Suprapubic skin (tissue), 4 donors: ENCODE measurements around the gene C16orf90. TPM values are rescaled to one million over a fixed set of nuclear protein-coding genes. Genes with fewer than 3 reads are reported as not detected.

Experiments used
- DNase-seq, 2 donors: peaks; one replicate each; pipeline ENCODE4 v3.0.0-alpha.2; 2019; ENCODE audit warnings: low spot score in 2 of 2
- H3K27ac ChIP-seq: fragments of 200-600 bp; sonication (generic); one replicate; pipeline ENCODE4 v1.5.1; 2019
- H3K27me3 ChIP-seq: fragments of 200-600 bp; sonication (generic); one replicate; pipeline ENCODE4 v1.5.1; 2019
- H3K36me3 ChIP-seq: fragments of 200-600 bp; sonication (generic); one replicate; pipeline ENCODE4 v1.5.1; 2019
- H3K4me1 ChIP-seq: fragments of 200-600 bp; sonication (generic); one replicate; pipeline ENCODE4 v1.5.1; 2019
- H3K4me3 ChIP-seq: fragments of 200-600 bp; sonication (generic); one replicate; pipeline ENCODE4 v1.5.1; 2019; ENCODE audit warnings: mild to moderate bottlenecking
- H3K9me3 ChIP-seq: fragments of 200-600 bp; sonication (generic); one replicate; pipeline ENCODE4 v1.5.1; 2019
- EP300 ChIP-seq: sonication (generic); formaldehyde crosslinking; IDR thresholded peaks from one replicate; pipeline ENCODE4 v1.6.1; 2017; ENCODE audit warnings: antibody characterized with exemption
- POLR2A ChIP-seq, 2 donors: fragments of 450-650 bp; IDR thresholded peaks; one replicate each; pipeline ENCODE4 v1.6.1; 2017; ENCODE audit warnings: antibody characterized with exemption in 2 of 2, mild to moderate bottlenecking in 2 of 2, moderate library complexity in 2 of 2
- POLR2AphosphoS5 ChIP-seq, 3 donors: sonication (generic); formaldehyde crosslinking; IDR thresholded peaks; one replicate each; pipeline ENCODE4 v1.6.1; 2017; ENCODE audit warnings: antibody characterized with exemption in 3 of 3
- WGBS: methylation state at CpG from one replicate; pipeline ENCODE4 v1.1.5; 2018; 5-methylcytosine and 5-hydroxymethylcytosine counted together
- total RNA-seq, 4 donors: library from RNA; depleted of rRNA; stranded (reverse); fragments of >200 nt; gene quantifications; one replicate each; pipeline ENCODE4 v1.1.0, GENCODE V29; 2016
- TF ChIP-seq, protein P1 (sequence below), 2 donors: fragments of 200-600 bp in 1 of 2; fragments of 450-650 bp in 1 of 2; sonication (generic) in 1 of 2; IDR thresholded peaks; one replicate each; pipeline ENCODE4 v1.5.1; 2016 to 2019; ENCODE audit warnings: antibody characterized with exemption in 2 of 2, mild to moderate bottlenecking in 1 of 2, moderate library complexity in 1 of 2

C16orf90 gene
- total RNA-seq, 4 donors from 2014 or later = not detected

DNA sequence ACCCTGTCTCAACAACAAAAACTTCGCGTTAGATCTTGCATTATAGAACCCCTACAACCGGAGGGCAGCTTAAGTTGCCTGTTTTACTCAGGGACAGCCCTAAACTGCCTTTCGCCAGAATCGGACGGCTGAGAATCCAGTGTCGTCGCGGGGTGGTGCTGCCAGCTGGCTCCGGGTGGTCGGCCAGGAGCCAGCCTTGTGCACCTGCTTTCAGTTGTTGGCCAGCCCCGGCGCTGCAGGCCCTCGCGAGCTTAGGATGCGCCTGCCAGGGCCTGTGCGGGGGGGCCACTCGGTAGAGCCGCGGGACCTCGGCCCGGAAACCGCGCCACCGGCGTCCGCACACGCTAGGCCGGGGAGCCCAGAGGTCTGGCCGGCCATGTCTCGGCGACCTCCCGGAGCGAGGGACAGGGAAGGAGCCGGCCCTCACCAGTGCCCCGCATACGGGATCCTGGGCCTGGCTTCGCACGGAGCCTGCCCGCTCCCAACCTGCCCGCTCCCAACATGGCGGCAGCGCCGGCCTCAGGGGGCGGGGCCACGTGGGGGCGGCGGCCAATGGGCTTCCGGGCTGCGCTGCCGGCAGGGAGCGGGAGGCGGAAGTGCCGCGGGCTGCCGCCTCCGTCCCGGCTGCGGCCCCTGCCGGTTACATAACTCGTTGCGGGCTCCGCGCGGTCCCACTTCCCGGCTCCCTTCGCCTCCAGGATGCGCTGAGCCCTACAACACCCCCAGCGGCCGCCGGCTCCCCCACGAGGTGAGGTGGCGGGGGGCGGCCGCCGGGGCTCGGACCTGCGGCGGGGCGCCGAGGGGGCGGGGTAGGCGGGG is 37.6 kb downstream of the C16orf90 start:
- no peak for TF ChIP-seq EP300
- TF ChIP-seq POLR2A (IDR thresholded peaks at IDR 0.05) = peak; percentile 36 to 37
- TF ChIP-seq POLR2AphosphoS5 (IDR thresholded peaks at IDR 0.05) = peak in 2 of 3 donors; percentile 20 to 64
- TF ChIP-seq, protein P1, sequence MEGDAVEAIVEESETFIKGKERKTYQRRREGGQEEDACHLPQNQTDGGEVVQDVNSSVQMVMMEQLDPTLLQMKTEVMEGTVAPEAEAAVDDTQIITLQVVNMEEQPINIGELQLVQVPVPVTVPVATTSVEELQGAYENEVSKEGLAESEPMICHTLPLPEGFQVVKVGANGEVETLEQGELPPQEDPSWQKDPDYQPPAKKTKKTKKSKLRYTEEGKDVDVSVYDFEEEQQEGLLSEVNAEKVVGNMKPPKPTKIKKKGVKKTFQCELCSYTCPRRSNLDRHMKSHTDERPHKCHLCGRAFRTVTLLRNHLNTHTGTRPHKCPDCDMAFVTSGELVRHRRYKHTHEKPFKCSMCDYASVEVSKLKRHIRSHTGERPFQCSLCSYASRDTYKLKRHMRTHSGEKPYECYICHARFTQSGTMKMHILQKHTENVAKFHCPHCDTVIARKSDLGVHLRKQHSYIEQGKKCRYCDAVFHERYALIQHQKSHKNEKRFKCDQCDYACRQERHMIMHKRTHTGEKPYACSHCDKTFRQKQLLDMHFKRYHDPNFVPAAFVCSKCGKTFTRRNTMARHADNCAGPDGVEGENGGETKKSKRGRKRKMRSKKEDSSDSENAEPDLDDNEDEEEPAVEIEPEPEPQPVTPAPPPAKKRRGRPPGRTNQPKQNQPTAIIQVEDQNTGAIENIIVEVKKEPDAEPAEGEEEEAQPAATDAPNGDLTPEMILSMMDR (IDR thresholded peaks at IDR 0.05) = peak in 1 of 2 donors; percentile 62
- Histone ChIP-seq H3K27ac (peak overlapping the region; percentile 95), H3K36me3 (no peaks in the 10 kb centered on the region), H3K4me1 (peaks cover 57% of the 10 kb centered on the region), H3K27me3 (no peaks in the 10 kb centered on the region), H3K4me3 (peak overlapping the region; percentile 59), H3K9me3 (no peaks in the 10 kb centered on the region)
- no CpG with 5 or more reads among the region's 83 CpGs for WGBS
- DNase-seq = peak; percentile 88 to 92

DNA sequence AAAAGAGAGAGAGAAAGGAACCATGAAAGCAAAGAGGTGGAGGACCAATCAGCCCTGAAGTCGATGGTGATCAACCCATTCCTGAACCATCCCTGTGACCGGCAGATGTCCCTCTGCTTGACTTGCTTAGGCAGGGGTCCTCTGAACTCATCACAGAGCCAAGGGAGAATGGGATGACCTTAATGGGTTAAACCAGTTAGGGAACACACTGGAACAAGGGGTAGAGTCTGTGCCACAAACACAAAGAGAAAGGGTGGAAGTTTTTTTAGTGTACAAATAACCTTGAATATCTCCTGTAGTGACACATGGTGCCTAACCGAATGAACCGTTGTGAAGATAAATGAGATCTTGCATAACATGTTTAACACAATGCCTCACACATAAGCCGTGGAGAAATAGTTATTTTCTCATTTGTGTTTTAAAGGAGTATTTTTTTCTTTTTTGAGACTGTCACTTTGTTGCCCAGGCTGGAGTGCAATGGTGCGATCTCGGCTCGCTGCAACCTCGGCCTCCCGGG is 40.6 kb downstream of the C16orf90 start:
- 76% methylated on average over 10 of the region's 10 CpGs for WGBS
- no peak overlapping the region for H3K4me3 ChIP-seq

DNA sequence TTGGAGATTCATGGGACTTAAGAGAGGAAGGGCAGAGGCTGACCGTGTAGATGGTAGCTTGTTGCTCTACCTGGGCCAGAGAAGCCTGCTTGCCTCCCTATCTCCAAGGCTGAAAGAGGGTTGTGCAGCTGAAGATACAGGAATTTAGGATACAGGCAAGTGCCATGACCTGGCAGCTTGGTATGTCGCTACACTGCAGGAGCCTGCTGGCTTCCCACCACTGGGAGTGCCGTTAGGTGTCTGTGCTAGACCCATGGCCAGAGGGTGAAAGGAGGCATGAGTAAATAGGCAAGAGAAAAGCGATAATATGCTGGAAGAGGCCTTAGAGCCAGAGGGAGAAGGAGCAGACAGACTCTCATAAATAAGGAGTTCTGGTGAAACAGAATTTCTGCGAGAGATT is 41.2 kb downstream of the C16orf90 start:
- H3K9me3 ChIP-seq = no peaks in the 10 kb centered on the region
- peaks cover 5% of the 10 kb centered on the region for H3K36me3 ChIP-seq
- no peaks in the 10 kb centered on the region for H3K27me3 ChIP-seq
- H3K27ac ChIP-seq = no peak overlapping the region
- peaks cover 25% of the 10 kb centered on the region for H3K4me1 ChIP-seq
- 78% methylated on average over 5 of the region's 5 CpGs for WGBS
- no peak overlapping the region for H3K4me3 ChIP-seq
- DNase-seq = no peak
- TF ChIP-seq POLR2A (IDR thresholded peaks at IDR 0.05) (no peak), POLR2AphosphoS5 (IDR thresholded peaks at IDR 0.05) (no peak), EP300 (no peak)
- TF ChIP-seq, protein P1 (IDR thresholded peaks at IDR 0.05) = no peak

More for the DNA sequence above, 40.6 kb downstream of the C16orf90 start:
- DNase-seq = no peak
- Histone ChIP-seq H3K36me3 (no peaks in the 10 kb centered on the region), H3K27ac (no peak overlapping the region), H3K9me3 (no peaks in the 10 kb centered on the region), H3K27me3 (no peaks in the 10 kb centered on the region), H3K4me1 (peaks cover 31% of the 10 kb centered on the region)
- TF ChIP-seq POLR2A (IDR thresholded peaks at IDR 0.05) (no peak), POLR2AphosphoS5 (IDR thresholded peaks at IDR 0.05) (no peak), EP300 (no peak)
- TF ChIP-seq, protein P1 (IDR thresholded peaks at IDR 0.05) = no peak

DNA sequence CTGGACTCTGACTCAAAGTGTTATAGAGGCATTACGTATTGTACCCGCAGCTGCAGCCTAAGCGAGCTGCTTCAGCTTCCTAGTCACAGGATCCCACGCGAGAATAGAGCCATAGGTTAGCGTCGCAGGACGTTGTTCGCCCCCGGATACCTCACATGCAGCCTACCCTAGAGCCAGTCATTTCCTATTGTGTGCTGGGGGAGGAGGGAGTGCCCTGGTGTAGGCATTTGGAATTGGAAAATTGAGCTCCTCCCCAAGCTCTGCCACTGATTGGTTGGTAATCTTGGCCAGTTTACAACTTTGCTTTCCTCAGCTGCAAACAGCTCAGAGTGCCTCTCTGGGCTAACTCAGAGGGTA is 51.3 kb downstream of the C16orf90 start:
- DNase-seq = no peak
- H3K4me1 ChIP-seq = peaks cover 9% of the 10 kb centered on the region
- peak overlapping the region; percentile 57 for H3K4me3 ChIP-seq
- 59% methylated on average over 10 of the region's 10 CpGs for WGBS
- H3K36me3 ChIP-seq = peaks cover 13% of the 10 kb centered on the region
- peak overlapping the region; percentile 56 for H3K27ac ChIP-seq
- TF ChIP-seq EP300 (no peak), POLR2AphosphoS5 (IDR thresholded peaks at IDR 0.05) (peak in 1 of 3 donors; percentile 60)
- H3K9me3 ChIP-seq = no peaks in the 10 kb centered on the region
- no peaks in the 10 kb centered on the region for H3K27me3 ChIP-seq

Other genes starting within 250 kb of the C16orf90 start
- gene MEFV, start 238.9 kb downstream of the C16orf90 start, total RNA-seq = under 1 TPM in 3 of 4 donors, not detected in 1; 0.16 to 0.40 (median 0.17) TPM
- 10 to 100 TPM; 40.6 to 56.3 (median 45.1) TPM for gene ZNF263, start 212.0 kb downstream of the C16orf90 start, total RNA-seq
- gene TIGD7, start 190.1 kb downstream of the C16orf90 start, total RNA-seq = 1 to 10 TPM; 1.9 to 4.3 (median 2.1) TPM
- 10 to 100 TPM; 13.8 to 40.4 (median 19.1) TPM for gene ZNF75A, start 190.0 kb downstream of the C16orf90 start, total RNA-seq
- gene OR2C1, start 139.6 kb downstream of the C16orf90 start, total RNA-seq = under 1 TPM in 1 of 4 donors, not detected in 3; 0.34 TPM
- 10 to 100 TPM in 3 of 4 donors, 1 to 10 TPM in 1; 9.7 to 20.9 (median 11.9) TPM for gene ZSCAN32, start 94.5 kb downstream of the C16orf90 start, total RNA-seq
- 10 to 100 TPM in 1 of 4 donors, 1 to 10 TPM in 3; 8.4 to 14.9 (median 9.7) TPM for gene ZNF174, start 94.3 kb downstream of the C16orf90 start, total RNA-seq
- 1 to 10 TPM; 1.5 to 4.3 (median 2.4) TPM for gene ZNF597, start 52.0 kb downstream of the C16orf90 start, total RNA-seq
- 10 to 100 TPM; 20.9 to 40.2 (median 26.4) TPM for gene NAA60, start 51.8 kb downstream of the C16orf90 start, total RNA-seq
- gene CLUAP1, start 5.5 kb upstream of the C16orf90 start, total RNA-seq = 10 to 100 TPM in 1 of 4 donors, 1 to 10 TPM in 3; 4.9 to 12.6 (median 6.6) TPM
- 1 to 10 TPM in 1 of 4 donors, under 1 TPM in 3; 0.16 to 1.2 (median 0.39) TPM for gene NLRC3, start 81.9 kb upstream of the C16orf90 start, total RNA-seq
- gene SLX4, start 116.1 kb upstream of the C16orf90 start, total RNA-seq = 1 to 10 TPM; 2.9 to 6.0 (median 4.5) TPM
- gene DNASE1, start 159.2 kb upstream of the C16orf90 start, total RNA-seq = 10 to 100 TPM; 11.0 to 32.7 (median 23.0) TPM
- 100 to 1,000 TPM in 3 of 4 donors, 10 to 100 TPM in 1; 75.7 to 147 (median 116) TPM for gene TRAP1, start 222.0 kb upstream of the C16orf90 start, total RNA-seq